Peyer's patch (tissue), 4 donors: ENCODE results near the gene RBM20.

Source experiments
- CTCF ChIP-seq, 6 experiments: fragments of 450-650 bp in 4 of 6; fragments of 200-600 bp in 2 of 6; sonication (generic) in 1 of 6; IDR thresholded peaks; one replicate each; pipeline ENCODE4 v1.5.1; 2017 to 2019; ENCODE audit warnings: antibody characterized with exemption in 6 of 6, mild to moderate bottlenecking in 3 of 6, moderate library complexity in 1 of 6
- POLR2A ChIP-seq, 2 donors: fragments of 450-650 bp; IDR thresholded peaks; one replicate each; pipeline ENCODE4 v1.5.1; 2017; ENCODE audit warnings: antibody characterized with exemption in 2 of 2, mild to moderate bottlenecking in 2 of 2, moderate library complexity in 2 of 2

GRCh38 chr10:110862961-110863360, 218.8 kb downstream of the RBM20 start:
- no peak for TF ChIP-seq CTCF (IDR thresholded peaks at IDR 0.05)
- TF ChIP-seq POLR2A (IDR thresholded peaks at IDR 0.05): no peak
